Sciatic nerve (tissue), 2 donors: ENCODE data around the gene SETD3. TPM values are rescaled to one million over a fixed set of nuclear protein-coding genes. Genes with fewer than 3 reads are reported as not detected.

Experiments
- ATAC-seq: fragments of 200-7000 bp; cut with Tn5 transposase; one replicate; pipeline ENCODE4 v1.9.1; 2020; ENCODE audit warnings: mild to moderate bottlenecking, moderate library complexity
- DNase-seq: peaks from one replicate; pipeline ENCODE4 v3.0.0-alpha.2; 2020; ENCODE audit warnings: low spot score
- intact Hi-C: fragments of 100-400 bp; cut with DNase I; formaldehyde crosslinking; loops from one replicate; pipeline ENCODE4 v1.14.2; 2022
- total RNA-seq: library from RNA; stranded (reverse); fragmentation: NEBNext Ultra II Directional; extraction: Animal tissue kit (Norgen Biotek cat#: 25700); gene quantifications from one replicate; pipeline ENCODE4 v1.2.1, GENCODE V29; 2021
- donor health status: DM: no; HTN: no; CAD: no.
- donor health status: DM: no; HTN: no; CAD: no.

The SETD3 gene
- total RNA-seq, 1 donor from 2014 or later, result 86.0 TPM

DNA sequence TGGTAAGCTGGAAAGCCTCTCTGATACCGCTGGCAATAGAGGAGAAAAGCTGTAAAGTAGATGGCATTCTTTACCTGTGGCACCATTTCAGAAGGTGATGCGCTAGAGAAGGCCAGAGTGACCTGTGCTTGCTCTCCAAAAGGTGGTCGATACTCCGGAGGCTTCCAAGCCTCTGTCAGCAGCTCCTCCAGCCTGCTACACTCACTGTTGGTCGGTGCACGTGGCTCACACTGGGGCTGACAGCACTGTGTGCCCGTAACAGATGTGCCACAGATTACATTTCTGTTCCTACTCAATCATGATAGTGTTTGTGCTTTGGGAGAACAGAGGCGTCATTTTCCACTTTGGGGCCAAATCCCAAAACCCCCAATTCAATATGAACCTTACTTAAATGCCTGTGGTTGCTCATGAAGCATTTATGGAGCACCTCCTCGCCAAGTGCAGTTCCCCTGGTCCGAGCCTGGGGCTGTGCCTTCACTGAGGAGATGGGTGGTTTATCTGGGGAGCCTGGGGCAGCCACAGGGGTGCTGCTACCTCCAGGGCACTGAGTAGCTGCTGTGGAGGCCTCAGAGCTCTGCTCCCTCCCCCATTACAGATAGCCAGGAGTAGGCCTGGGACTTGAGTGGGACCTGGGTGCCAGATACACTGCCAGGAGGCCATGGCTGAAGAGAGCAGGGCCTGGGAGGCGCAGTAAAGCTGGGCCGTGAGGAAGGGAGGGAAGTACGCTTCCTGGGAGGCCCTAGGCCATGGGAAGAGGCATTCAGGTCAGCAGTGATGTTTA, 27.4 kb upstream of the SETD3 start:
- intact Hi-C loops, result no loop called here
- no peak for ATAC-seq
- no peak for DNase-seq

DNA sequence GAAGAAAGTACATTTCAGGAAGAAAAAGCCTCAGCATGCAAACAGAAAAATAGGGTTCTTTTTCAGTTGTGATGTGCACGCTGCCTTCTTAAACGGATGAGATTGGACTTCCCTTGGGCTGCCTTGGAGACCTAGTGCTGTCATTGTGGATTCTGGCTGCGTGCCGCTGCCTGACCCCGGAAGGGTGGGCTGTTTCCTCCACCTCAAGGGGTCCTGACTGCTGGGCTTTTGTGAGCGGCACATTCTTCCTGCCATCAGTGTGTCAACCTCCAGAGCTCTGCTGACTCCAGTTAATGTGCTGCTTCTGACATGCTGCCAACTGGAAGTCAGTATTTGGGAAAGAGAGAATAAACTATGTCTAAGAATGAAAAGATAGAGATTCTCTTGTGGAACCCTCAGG, 25.6 kb upstream of the SETD3 start:
- ATAC-seq (no peak), DNase-seq (no peak)
- intact Hi-C loops, result no loop called here

DNA sequence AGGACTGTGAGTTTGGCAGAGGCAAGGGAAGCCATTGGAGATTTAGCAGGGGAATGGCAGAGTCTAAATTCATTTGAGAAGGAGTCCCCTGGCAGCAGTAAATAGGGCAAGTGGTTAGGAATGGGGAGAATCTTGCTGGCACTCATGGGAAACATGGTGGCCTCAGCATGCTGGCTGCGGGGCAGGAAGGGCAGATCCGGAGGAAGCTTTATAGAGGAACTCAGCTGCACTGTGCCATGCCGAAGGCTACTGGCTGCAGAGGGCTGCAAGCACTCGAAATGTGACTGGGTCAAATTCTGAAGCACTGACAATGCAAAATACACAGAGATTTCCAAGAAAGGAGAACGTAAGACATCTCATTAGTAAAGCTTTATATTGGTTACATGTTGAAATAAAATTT, 24.4 kb upstream of the SETD3 start:
- intact Hi-C loops, result no loop called here
- DNase-seq, result no peak

DNA sequence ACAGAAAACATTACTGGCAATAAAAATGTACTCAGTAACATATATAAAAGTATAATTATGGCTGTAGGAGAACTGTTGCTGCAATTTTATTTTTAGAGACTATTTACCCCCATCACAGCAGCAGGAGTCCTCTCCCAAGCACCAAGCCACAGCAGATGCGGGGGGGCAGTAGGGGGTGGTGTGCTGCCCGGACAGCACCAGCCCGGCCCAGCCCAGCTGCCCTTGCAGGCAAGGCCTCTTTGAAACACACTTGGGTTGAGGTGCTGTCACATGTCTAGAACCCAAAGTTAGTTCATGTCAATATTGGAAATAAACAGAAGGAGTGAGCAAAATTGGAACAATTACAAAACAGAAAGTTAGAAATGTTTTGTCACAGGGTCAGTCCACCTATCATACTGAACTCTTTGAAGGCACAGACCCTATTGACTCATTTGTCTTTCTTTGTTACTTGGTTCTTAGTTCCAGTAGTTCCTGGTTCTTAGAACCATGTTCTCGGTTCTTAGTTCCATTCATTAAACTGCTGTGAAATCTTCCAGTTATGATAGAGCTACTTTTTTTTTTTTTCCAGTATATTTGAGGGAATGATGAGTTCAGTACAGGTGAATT, 23.3 kb upstream of the SETD3 start:
- intact Hi-C loops, result no loop called here
- DNase-seq, result no peak
- ATAC-seq, result no peak

More for the DNA sequence above, 24.4 kb upstream of the SETD3 start:
- no peak for ATAC-seq

DNA sequence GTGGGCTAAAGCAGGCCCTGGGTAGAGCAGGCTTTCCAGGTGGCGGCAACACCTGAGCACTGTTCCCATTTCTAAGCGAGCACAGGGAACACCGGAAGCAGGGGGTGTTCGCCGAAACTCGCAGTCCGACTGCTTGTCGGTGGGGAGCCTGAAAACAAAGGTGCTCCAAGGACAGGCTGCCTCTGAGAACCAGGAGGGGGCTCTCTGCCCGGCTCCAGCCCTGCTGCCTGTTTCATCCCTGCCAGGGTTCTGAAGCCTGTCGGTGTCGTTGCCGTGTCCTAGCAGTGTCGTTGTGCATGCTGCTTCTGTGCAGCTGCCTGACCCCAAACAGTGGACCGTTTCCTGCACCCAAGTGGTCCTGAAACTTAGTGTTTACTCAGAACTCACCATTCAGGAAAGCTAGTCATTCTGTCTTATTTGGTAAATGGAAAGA, 22.3 kb upstream of the SETD3 start:
- intact Hi-C loops, result no loop called here
- no peak for ATAC-seq
- no peak for DNase-seq

DNA sequence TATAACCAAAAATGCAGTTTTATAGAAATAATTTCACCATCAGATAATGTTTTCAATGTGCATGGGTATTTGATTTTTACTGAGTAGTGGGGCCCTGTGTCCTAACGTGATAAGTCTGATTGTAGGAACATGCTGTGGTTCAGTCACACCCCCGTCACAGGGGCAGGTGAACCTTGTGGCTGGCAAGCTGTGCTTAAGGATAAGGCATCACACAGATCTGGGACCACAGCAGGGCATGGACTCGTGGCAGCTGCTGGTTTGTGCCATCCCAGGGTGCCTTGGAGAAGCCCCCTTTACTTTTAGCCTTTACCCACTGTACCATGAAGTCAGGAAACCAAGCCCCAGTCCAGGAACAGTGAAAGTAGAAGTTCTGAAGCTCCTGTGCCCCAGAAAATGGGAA, 17.2 kb upstream of the SETD3 start:
- ATAC-seq (no peak), DNase-seq (no peak)
- intact Hi-C loops, result no loop called here

DNA sequence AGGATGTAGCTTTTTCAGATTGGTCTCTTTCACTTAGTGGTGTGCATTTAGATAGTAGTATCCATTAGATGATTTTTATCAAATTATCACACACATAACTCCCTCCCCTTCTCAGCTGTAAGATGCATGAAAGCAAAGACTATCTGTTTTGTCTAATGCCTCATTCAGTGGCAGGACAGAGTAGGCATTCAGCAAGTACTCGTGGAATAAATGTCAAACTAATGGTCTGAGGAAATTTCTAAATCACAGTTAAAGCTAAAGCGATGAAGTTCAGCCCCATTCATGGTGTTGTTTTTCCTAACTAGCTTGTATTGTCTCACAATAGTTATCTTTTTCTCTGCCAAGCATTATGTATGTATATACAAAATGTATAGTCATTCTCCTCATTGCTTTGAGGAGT, 16.7 kb upstream of the SETD3 start:
- intact Hi-C loops, result no loop called here
- ATAC-seq (no peak), DNase-seq (no peak)

DNA sequence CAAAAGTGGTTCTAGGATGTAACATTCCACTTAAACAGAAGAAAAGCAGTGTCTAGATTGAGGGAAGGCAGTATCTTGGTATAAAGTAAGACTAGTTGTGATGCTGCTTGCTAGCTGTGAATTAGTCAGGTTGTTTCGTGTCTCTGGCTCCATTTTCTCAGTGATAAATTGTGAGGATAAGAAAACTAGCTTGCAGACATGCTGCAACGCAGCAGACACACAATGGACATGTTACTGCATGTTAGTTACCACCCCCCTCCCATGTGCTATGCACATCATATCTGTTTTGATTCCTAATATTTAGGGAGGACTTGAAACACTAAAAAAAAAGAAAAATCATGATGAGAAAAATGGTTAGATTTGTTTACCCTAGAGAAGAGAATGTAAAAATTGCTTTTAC, 3.4 kb upstream of the SETD3 start:
- ATAC-seq (no peak), DNase-seq (no peak)
- intact Hi-C loops, result no loop called here

DNA sequence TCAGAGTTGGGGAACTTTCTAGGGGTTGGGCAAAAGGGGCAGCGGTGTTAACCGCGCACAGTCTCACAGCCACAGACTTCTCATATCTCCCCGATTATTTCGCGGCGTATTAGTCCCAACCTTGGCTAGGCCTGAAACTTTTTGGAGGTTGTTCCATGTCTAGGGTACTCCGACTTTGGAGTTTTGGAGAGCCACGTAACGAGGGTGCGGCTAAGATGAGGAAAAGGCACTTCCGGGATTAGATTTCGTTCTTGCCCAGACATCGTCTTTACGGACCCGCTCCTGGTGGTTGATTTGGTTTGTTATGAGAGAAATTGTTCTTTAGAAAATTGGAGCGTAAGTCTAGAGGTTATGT, 1.1 kb upstream of the SETD3 start:
- DNase-seq (no peak), ATAC-seq (no peak)
- intact Hi-C loops, result no loop called here

DNA sequence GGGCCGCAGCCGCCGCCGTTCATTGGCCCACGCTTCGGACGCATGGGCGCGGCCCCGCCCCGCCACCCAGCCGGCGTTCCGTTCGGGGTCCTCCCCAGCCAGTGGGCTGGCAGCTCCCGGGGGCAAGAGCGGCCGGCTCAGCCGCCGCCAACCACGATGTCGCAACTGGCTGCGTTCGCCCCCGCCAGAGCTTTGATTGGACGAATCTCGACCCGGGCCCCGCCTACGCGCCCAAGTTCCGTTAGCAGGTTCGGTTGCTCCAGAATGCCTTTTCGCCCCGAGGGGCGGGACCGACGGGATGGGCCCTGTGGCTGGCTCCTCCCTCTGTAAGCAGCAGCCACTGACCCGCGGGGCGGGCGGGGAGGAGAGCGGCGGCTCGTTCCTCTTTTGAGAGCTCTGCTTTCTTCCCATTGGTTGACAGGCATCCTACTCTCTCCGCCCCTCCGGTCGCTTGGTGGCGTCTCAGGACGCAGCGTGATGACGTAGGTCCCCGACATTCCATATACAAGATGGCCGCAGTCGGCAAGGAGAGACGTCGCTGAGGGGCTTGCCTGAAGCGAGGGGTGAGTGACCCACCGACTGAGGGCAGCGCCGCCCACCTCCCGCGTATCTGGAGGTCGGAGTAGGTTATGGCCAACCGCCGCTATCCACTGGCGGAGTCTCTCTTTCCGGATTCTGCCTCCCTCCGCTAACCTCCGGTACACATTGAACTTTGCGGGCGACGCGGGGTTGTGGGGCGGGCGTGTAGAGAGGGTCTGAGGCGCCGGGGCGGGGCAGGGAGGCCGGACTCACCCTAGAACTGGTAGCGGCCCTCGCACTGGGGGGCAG, 472 bp upstream of the SETD3 start, which contains the start of gene CCNK:
TSS of gene CCNK (plus strand) at position 493 of the 828 bp plus-strand sequence. CDS start 11,269 bp downstream, outside the sequence.
- DNase-seq (peak; percentile 100), ATAC-seq (peak; percentile 98)
- intact Hi-C loops, result no loop called here

DNA sequence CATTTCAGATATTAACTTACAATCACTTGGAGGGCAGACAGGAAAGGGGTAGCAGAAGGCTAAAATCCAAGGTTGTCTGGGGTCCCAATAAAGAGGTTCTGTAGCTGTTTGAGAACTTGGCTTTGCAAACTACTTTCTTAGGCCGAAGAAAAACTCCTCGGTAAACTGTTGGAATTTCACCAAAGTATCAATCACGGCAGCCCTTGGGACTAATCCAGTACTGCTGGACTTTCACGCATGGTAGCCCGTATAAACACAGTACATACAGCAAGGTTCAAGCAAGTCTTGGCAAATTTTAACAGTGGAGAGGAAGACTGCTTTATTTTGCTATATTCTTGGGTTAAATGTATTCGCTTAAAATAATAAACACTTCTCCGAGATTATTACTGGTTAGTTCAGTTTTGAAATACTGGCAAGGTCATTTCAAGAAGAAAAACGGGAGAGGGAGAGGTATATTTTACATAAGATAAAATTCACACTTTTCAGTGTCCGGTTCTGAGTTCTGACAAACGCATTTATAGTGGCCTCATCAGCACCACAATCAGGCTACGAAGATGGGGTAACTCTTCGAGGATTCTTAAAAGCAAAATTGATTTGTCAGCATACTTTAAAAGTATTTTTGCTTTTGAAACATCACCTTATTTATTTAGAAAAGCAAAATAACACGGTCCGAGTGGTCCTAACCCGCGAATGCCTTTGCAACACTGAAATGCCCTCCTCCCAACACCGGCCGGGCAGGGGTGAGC, 1.3 kb downstream of the SETD3 start:
- no peak for ATAC-seq
- no peak for DNase-seq
- intact Hi-C loops, result no loop called here

DNA sequence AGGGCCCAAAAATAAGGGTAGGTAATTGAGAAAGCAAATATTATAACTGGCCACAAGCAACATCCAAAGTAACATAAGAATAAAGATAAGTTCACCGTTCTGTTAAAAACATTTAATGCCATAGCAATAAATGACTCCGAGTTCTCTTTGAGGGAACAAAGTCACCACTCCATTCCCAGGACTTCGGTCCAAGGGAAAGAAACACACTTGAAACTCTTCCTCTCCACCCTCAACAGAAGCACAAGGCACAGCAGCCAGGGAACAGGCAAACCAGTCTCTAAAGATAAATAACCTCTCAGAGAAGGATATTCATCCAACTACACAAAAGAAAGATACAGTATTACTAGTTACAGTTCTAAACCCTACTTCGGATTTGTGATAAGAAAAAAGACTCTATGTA, 2.5 kb downstream of the SETD3 start:
- DNase-seq (no peak), ATAC-seq (no peak)
- intact Hi-C loops, result no loop called here

DNA sequence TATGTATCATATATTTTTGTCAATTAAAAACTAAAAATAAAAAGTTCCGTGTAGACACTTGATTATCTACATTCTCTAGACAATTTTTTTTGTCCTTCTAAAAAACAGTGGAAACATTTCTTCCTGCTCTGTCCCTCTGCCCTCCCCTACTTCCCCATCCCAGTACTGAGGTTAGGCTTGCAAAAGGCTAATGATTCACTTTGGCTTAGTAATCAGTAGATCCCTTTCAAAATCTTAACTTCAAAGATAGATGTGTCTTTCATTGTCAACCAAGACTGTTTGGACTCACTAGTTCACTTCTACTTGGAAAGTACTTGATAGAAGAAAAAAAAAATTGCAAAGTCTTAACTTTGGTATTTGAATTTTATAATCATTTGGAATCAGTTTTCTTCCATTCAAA, 3.8 kb downstream of the SETD3 start:
- DNase-seq (no peak), ATAC-seq (no peak)
- intact Hi-C loops, result no loop called here

DNA sequence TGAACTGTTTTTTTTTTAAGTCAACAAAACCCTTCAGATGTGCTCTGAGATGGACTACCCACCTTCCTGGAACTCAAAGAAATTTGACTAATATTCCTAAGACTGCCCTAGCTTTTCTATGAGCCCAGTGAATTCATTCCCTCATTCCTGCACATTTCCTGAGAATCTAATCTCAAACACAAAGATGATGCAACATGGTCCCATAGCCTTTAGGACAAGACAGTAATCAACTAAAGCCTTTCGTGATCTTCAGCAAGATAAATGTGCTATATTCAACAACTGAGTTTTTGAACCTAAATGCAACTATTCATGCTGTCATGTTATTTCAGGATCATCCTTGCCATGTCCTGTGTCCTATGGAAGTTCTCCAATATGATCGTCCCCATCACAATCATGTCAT, 5.0 kb downstream of the SETD3 start:
- no peak for DNase-seq
- intact Hi-C loops, result no loop called here
- ATAC-seq, result no peak

DNA sequence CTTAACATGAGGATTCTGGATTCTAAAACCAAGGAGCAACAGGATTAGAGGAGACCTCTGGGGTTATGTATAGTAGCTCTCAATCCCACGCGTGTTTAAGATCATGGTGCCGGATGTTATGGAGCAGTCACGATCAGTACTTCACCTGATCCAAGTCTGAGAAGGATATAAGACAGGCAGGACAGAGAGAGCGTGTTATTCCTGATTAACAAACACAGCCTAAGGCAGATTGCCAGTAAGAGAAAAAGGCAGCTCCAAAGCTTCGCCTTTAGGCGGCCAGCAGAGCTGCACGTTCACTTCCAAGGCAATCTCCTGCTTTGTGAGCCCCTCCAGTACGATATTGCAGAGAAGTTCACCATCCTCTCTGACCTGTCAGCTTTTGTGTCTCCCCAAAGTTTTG, 5.5 kb downstream of the SETD3 start:
- ATAC-seq, result no peak
- intact Hi-C loops, result no loop called here
- no peak for DNase-seq

DNA sequence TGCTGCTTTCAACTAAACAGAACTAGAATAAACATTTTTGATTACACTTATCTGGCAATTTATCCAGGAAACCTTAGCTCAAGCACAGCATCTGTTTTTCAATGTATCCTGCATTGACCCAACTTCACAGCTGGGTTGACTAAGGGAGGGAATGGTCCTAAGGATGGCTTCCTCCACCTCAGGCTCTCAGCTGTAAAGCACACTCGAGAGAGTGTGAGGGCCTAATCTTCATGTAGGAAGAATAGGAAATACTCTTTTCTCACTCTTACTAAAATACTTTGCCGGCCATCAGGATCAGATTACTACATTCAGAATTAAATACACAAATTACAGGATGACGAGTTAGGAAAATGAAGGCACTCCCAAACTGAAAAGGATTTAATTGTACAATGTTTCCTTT, 7.2 kb downstream of the SETD3 start:
- DNase-seq (no peak), ATAC-seq (no peak)
- intact Hi-C loops, result no loop called here

DNA sequence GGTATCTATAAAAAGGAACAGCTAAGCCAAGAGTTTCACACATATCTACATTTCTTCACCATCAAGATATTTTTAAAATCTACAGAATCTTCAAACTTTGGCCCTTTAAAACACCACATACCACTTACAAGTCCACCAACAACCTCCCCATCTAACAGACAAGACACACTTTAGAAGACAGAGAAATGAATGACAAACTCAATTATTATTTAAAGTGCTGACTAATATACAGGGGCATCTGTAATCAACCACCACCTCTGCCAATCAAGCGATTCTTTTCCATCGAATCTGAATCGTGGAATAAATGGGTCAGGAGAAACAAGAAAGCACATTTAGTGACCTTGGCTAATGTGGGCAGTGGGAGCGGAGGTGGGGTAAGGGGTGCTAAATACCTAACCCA, 7.7 kb downstream of the SETD3 start:
- ATAC-seq (no peak), DNase-seq (no peak)
- intact Hi-C loops, result no loop called here

DNA sequence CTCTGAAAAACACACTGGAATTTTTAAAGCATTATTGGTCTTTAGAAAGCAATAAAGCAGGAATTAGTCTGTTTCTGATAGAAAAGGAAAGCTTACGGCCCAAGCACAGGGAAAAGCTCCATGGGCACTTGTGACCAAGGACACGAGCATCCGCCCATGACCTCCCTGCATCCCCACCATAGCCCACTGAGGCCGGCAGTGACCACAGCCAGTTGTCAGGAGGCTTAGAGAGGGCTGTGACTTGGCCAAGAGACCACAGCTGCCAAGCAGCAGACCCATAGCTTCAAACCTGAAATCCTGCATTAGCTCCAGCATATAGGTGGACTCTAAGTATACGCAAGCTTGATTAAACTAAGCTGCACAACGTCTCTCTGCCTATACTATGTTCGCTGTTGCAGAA, 8.9 kb downstream of the SETD3 start:
- DNase-seq (no peak), ATAC-seq (no peak)
- intact Hi-C loops, result no loop called here

DNA sequence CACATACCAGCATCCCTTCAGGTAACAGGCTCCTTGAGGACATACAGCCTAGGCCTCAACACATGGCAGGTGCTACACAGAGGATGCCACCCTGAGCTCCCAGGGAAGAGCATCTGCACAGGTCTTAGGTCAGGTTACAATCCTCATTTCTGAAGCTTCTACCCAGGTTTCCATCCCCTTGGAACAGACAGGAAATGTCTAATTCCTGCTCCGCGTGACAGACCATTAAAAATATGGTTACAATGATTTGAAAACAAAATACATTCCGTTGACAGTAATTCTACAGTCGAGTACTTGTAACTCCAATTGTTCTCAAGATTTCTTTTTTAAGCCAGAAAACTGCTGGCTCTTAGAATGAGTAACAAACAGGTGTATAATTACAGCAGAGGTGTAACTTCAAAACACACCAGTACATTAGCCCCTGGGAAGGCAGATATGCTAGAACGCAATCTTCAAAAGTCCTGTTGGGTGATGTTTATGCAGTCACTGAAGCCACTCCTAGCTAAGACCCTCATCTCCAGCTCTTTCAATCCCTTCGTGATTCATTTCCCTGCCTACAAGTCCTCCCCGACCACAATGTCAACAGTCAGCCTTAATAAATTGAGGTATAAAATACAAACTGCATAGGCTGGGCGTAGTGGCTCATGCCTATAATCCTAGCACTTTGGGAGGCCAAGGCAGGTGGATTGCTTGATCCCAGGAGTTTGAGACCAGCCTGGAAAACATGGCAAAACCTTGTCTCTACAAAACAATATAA, 11.6 kb downstream of the SETD3 start:
- DNase-seq (no peak), ATAC-seq (no peak)
- intact Hi-C loops, result no loop called here
